K562 (cell line): ENCODE measurements around the gene CCM2. TPM values are rescaled to one million over a fixed set of nuclear protein-coding genes. Genes with fewer than 3 reads are reported as not detected.

Experiments used
- ESRRA ChIP-seq: fragments of 450-650 bp; IDR thresholded peaks from 2 replicates; pipeline ENCODE4 v1.6.1; 2014; ENCODE audit warnings: low read depth, mild to moderate bottlenecking, moderate library complexity, borderline replicate concordance
- FOXK2 ChIP-seq, 2 experiments: fragments of 450-650 bp; IDR thresholded peaks in 1 of 2; conservative IDR thresholded peaks in 1 of 2; 2 replicates each; pipeline ENCODE4 v1.6.1; 2016; ENCODE audit warnings: low read depth in 2 of 2, mild to moderate bottlenecking in 1 of 2
- GABPB1 ChIP-seq: sonication (generic); formaldehyde crosslinking; IDR thresholded peaks from 2 replicates; pipeline ENCODE4 v1.8.0; 2022; ENCODE audit warnings: mild to moderate bottlenecking, missing genetic modification reagents
- HLTF ChIP-seq: fragments of 450-650 bp; IDR thresholded peaks from 2 replicates; pipeline ENCODE4 v1.6.1; 2016
- KAT7 ChIP-seq: sonication (generic); formaldehyde crosslinking; IDR thresholded peaks from 2 replicates; pipeline ENCODE4 v1.8.0; 2022; ENCODE audit warnings: missing genetic modification reagents, mild to moderate bottlenecking, borderline replicate concordance
- LEF1 ChIP-seq: fragments of 450-650 bp; IDR thresholded peaks from 2 replicates; pipeline ENCODE4 v1.6.1; 2016; ENCODE audit warnings: mild to moderate bottlenecking
- MYC ChIP-seq, 2 experiments: fragments of 250-450 bp in 1 of 2; sonication (Bioruptor Pico) in 1 of 2; IDR thresholded peaks; 2 replicates each; pipeline versions ENCODE4 v1.5.1 to v1.6.1; 2012 to 2021; ENCODE audit warnings: low read depth in 2 of 2, borderline replicate concordance in 1 of 2, improper control_type of control experiment in 1 of 2, low read length in 1 of 2, mild to moderate bottlenecking in 1 of 2, moderate library complexity in 1 of 2
- RBBP5 ChIP-seq: fragments of 200-600 bp; sonication (generic); IDR thresholded peaks from 2 replicates; pipeline ENCODE4 v1.6.1; 2012; ENCODE audit warnings: borderline replicate concordance, mild to moderate bottlenecking, low read length, control low read depth, inconsistent platforms; ENCODE audit not compliant: insufficient read depth, poor library complexity, severe bottlenecking
- RBM34 ChIP-seq: fragments of 200-400 bp; formaldehyde crosslinking; IDR thresholded peaks from 2 replicates; pipeline ENCODE4 v1.6.1; 2018; ENCODE audit warnings: low read length, borderline replicate concordance; ENCODE audit not compliant: insufficient read depth
- XRCC3 ChIP-seq: fragments of 450-650 bp; IDR thresholded peaks from 2 replicates; pipeline ENCODE4 v1.6.1; 2017; ENCODE audit warnings: mild to moderate bottlenecking, moderate library complexity
- ZBTB8A ChIP-seq: fragments of 450-650 bp; IDR thresholded peaks from 2 replicates; pipeline ENCODE4 v1.6.1; 2018; ENCODE audit warnings: mild to moderate bottlenecking, moderate library complexity; ENCODE audit not compliant: partially characterized antibody
- ZNF184 ChIP-seq: sonication (generic); formaldehyde crosslinking; IDR thresholded peaks from 2 replicates; pipeline ENCODE4 v1.5.0; 2020; ENCODE audit warnings: missing genetic modification reagents
- ZNF24 ChIP-seq: fragments of 450-650 bp; IDR thresholded peaks from 2 replicates; pipeline ENCODE4 v1.6.1; 2016
- ZNF277 ChIP-seq: fragments of 250-450 bp; sonication (Bioruptor Pico); IDR thresholded peaks from 2 replicates; pipeline ENCODE4 v1.8.0; 2022; ENCODE audit warnings: inconsistent platforms, mild to moderate bottlenecking, moderate library complexity, borderline replicate concordance
- polyA plus RNA-seq, 8 experiments: library from polyadenylated mRNA; depleted of rRNA in 4 of 8; stranded (reverse) in 5 of 8; unstranded in 3 of 8; fragments of >200 nt; fragmentation: Nextera tagmentation in 2 of 8; fragmentation: Illumina TruSeq in 1 of 8; extraction: Ambion mirVana in 2 of 8; extraction: Trizol in 1 of 8; gene quantifications; 2 replicates each; pipeline versions ENCODE4 v1.2.1 to v1.2.3, GENCODE V29; 2011 to 2014; ENCODE audit warnings: inconsistent platforms in 1 of 8, missing spikeins in 1 of 8
- total RNA-seq, 7 experiments: library from RNA; depleted of rRNA in 6 of 7; stranded (reverse); fragments of >200 nt in 6 of 7; fragmentation: Illumina TruSeq in 2 of 7; extraction: Trizol in 2 of 7; gene quantifications; 2 replicates each; pipeline versions ENCODE4 v1.2.1 to v1.2.3, GENCODE V29; 2011 to 2021; ENCODE audit warnings: low replicate concordance in 1 of 7
- TF ChIP-seq, protein P1 (sequence below): sonication (generic); formaldehyde crosslinking; IDR thresholded peaks from 2 replicates; pipeline ENCODE4 v1.8.0; 2022; ENCODE audit warnings: missing genetic modification reagents, mild to moderate bottlenecking, borderline replicate concordance
- TF ChIP-seq, protein P2 (sequence below): fragments of 250-450 bp; sonication (Bioruptor Pico); IDR thresholded peaks from 2 replicates; pipeline ENCODE4 v1.8.0; 2021; ENCODE audit warnings: moderate library complexity, mild to moderate bottlenecking, inconsistent platforms
- TF ChIP-seq, protein P3 (sequence below): sonication (generic); formaldehyde crosslinking; IDR thresholded peaks from 2 replicates; pipeline ENCODE4 v1.8.0; 2022; ENCODE audit warnings: mild to moderate bottlenecking, missing genetic modification reagents
- TF ChIP-seq, protein P4 (sequence below): sonication (generic); formaldehyde crosslinking; IDR thresholded peaks from 2 replicates; pipeline ENCODE4 v1.8.1; 2023; ENCODE audit warnings: mild to moderate bottlenecking, missing genetic modification reagents

The CCM2 gene
- total and polyA plus RNA-seq, 9 of the 15 experiments (the other 6 are each of a cell fraction or from before 2014, with no cell fraction given) = 0.41 to 38.6 (median 25.9) TPM

DNA sequence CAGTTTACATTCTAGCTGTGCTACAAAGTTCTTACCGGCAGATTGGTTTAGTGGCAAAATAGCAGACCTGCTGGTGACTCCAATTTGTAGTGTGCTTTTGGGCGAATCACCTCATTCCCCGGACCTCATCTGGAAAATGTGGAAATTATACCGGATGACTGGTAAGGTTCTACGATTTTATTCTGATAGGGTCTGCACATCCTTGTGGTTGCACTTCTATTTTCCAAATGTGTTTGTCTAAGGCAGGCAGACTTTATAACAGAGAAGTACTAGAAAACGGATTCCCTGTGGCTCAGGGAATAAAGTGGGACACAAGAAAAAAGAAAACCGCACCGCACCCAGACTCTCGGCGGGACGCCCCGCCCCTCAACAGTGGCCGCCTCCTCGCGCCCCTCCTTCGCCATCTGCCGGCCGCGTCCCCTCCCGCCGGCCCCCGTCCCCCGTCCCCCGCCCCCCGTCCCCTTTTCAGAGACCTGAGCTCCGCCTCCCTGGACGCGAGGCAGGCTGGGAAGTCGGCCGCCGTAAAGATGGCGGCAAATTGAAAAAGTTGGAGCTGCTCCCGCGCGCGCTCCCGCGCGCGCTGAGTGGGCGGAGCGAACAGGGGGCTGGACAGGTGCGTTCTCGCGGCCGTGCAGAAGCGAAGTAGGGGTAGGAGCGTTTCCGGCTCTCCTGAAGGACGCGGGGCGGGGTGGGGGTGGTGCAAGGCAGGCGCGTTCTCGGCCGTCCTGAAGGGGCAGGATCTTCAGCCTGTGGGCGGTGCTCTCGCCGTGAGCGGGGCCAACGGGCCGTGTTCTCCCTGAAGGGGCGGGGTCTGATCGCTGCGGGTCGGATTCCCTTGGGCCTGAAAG lies 532 bp upstream of the CCM2 start (continued):
- TF ChIP-seq, protein P1, sequence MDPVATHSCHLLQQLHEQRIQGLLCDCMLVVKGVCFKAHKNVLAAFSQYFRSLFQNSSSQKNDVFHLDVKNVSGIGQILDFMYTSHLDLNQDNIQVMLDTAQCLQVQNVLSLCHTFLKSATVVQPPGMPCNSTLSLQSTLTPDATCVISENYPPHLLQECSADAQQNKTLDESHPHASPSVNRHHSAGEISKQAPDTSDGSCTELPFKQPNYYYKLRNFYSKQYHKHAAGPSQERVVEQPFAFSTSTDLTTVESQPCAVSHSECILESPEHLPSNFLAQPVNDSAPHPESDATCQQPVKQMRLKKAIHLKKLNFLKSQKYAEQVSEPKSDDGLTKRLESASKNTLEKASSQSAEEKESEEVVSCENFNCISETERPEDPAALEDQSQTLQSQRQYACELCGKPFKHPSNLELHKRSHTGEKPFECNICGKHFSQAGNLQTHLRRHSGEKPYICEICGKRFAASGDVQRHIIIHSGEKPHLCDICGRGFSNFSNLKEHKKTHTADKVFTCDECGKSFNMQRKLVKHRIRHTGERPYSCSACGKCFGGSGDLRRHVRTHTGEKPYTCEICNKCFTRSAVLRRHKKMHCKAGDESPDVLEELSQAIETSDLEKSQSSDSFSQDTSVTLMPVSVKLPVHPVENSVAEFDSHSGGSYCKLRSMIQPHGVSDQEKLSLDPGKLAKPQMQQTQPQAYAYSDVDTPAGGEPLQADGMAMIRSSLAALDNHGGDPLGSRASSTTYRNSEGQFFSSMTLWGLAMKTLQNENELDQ = no peak
- TF ChIP-seq RBBP5 = peak; percentile 23
- TF ChIP-seq, protein P2, sequence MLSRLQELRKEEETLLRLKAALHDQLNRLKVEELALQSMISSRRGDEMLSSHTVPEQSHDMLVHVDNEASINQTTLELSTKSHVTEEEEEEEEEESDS (CRISPR knock-in tag) = no peak
- no peak for TF ChIP-seq ZBTB8A
- TF ChIP-seq, protein P3, sequence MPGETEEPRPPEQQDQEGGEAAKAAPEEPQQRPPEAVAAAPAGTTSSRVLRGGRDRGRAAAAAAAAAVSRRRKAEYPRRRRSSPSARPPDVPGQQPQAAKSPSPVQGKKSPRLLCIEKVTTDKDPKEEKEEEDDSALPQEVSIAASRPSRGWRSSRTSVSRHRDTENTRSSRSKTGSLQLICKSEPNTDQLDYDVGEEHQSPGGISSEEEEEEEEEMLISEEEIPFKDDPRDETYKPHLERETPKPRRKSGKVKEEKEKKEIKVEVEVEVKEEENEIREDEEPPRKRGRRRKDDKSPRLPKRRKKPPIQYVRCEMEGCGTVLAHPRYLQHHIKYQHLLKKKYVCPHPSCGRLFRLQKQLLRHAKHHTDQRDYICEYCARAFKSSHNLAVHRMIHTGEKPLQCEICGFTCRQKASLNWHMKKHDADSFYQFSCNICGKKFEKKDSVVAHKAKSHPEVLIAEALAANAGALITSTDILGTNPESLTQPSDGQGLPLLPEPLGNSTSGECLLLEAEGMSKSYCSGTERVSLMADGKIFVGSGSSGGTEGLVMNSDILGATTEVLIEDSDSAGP (CRISPR knock-in tag) = no peak
- TF ChIP-seq ZNF184 = no peak
- TF ChIP-seq ZNF24 = no peak
- TF ChIP-seq, protein P4, sequence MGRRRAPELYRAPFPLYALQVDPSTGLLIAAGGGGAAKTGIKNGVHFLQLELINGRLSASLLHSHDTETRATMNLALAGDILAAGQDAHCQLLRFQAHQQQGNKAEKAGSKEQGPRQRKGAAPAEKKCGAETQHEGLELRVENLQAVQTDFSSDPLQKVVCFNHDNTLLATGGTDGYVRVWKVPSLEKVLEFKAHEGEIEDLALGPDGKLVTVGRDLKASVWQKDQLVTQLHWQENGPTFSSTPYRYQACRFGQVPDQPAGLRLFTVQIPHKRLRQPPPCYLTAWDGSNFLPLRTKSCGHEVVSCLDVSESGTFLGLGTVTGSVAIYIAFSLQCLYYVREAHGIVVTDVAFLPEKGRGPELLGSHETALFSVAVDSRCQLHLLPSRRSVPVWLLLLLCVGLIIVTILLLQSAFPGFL (CRISPR knock-in tag) = no peak
- no peak for TF ChIP-seq ZNF277 (CRISPR knock-in tag)
- peak; percentile 20; the same call in 1 of the 2 replicates for TF ChIP-seq ESRRA
- peak; percentile 68 for TF ChIP-seq MYC (IDR thresholded peaks at IDR 0.05; ENCODE audit: low read depth, low read length)
- no peak for TF ChIP-seq MYC (CRISPR knock-in tag; IDR thresholded peaks at IDR 0.05; ENCODE audit: borderline replicate concordance, low read depth)
- no peak for TF ChIP-seq XRCC3
- TF ChIP-seq KAT7 (CRISPR knock-in tag) = no peak; the same call in 1 of the 2 replicates
- TF ChIP-seq HLTF = no peak
- TF ChIP-seq RBM34 = no peak
- peak; percentile 87 for TF ChIP-seq GABPB1 (CRISPR knock-in tag)
- no peak for TF ChIP-seq LEF1
- no peak for TF ChIP-seq FOXK2 (conservative IDR thresholded peaks at IDR 0.05 in 1 of 2, IDR thresholded peaks at IDR 0.05 in 1 of 2; ENCODE audit: low read depth in 2 of 2)
